Prostate gland (tissue), 2 donors: ENCODE measurements around the gene SLC35E3.

Experiments used
- CTCF ChIP-seq, 4 experiments: fragments of 200-600 bp in 2 of 4; fragments of 450-650 bp in 2 of 4; sonication (generic) in 2 of 4; IDR thresholded peaks; 1 replicate in 3 of 4; 2 replicates in 1 of 4; pipeline ENCODE4 v1.5.1; 2016 to 2019; ENCODE audit warnings: antibody characterized with exemption in 4 of 4, mild to moderate bottlenecking in 2 of 4, moderate library complexity in 2 of 4
- POLR2AphosphoS5 ChIP-seq: sonication (generic); formaldehyde crosslinking; IDR thresholded peaks from one replicate; pipeline ENCODE4 v1.6.1; 2017; ENCODE audit warnings: antibody characterized with exemption

GRCh38 chr12:68790081-68790951 lies 44.3 kb downstream of the SLC35E3 start:
- TF ChIP-seq CTCF (IDR thresholded peaks at IDR 0.05) (no peak), POLR2AphosphoS5 (no peak)
